ENCODE data around the gene CHSY3.

The CHSY3 gene

GRCh38 chr5:129951039-129951438 is 46.8 kb downstream of the CHSY3 start:
- no peak for DNase-seq

- no peak for DNase-seq
These were observed 54.3 kb downstream of the CHSY3 start for GRCh38 chr5:129958581-129958980.

GRCh38 chr5:129960831-129961230 is 56.6 kb downstream of the CHSY3 start:
- DNase-seq, result no peak

GRCh38 chr5:129962506-129962905 is 58.2 kb downstream of the CHSY3 start:
- DNase-seq, result no peak

- no peak for DNase-seq
These were observed 59.1 kb downstream of the CHSY3 start for GRCh38 chr5:129963359-129963758.

- DNase-seq, result no peak
These were observed 61.8 kb downstream of the CHSY3 start for GRCh38 chr5:129966071-129966470.

- DNase-seq, result no peak
These were observed 67.4 kb downstream of the CHSY3 start for GRCh38 chr5:129971714-129972113.

GRCh38 chr5:129972465-129973141 is 68.3 kb downstream of the CHSY3 start:
- DNase-seq, result no peak

GRCh38 chr5:129973716-129974426 is 69.6 kb downstream of the CHSY3 start:
- DNase-seq, result no peak

- DNase-seq, result no peak
These were observed 73.5 kb downstream of the CHSY3 start for GRCh38 chr5:129977810-129978209.

- DNase-seq, result no peak
These were observed 74.0 kb downstream of the CHSY3 start for GRCh38 chr5:129978270-129978669.

- DNase-seq, result no peak
These were observed 84.2 kb downstream of the CHSY3 start for GRCh38 chr5:129988453-129988852.

GRCh38 chr5:129991780-129992179 is 87.5 kb downstream of the CHSY3 start:
- DNase-seq, result no peak

GRCh38 chr5:129996896-129997295 is 92.6 kb downstream of the CHSY3 start:
- no peak for DNase-seq

- no peak for DNase-seq
These were observed 96.2 kb downstream of the CHSY3 start for GRCh38 chr5:130000460-130000859.

GRCh38 chr5:130002183-130002582 is 97.9 kb downstream of the CHSY3 start:
- no peak for DNase-seq

- no peak for DNase-seq
These were observed 98.6 kb downstream of the CHSY3 start for GRCh38 chr5:130002876-130003275.

GRCh38 chr5:130011986-130012385 is 107.7 kb downstream of the CHSY3 start:
- DNase-seq, result no peak

GRCh38 chr5:130017173-130017572 is 112.9 kb downstream of the CHSY3 start:
- DNase-seq, result no peak

GRCh38 chr5:130018641-130019040 is 114.4 kb downstream of the CHSY3 start:
- DNase-seq, result no peak

GRCh38 chr5:130021000-130021399 is 116.7 kb downstream of the CHSY3 start:
- DNase-seq, result no peak

GRCh38 chr5:130021876-130022275 is 117.6 kb downstream of the CHSY3 start:
- DNase-seq, result no peak

- DNase-seq, result no peak
These were observed 119.3 kb downstream of the CHSY3 start for GRCh38 chr5:130023604-130024003.

GRCh38 chr5:130024006-130024405 is 119.7 kb downstream of the CHSY3 start:
- DNase-seq, result no peak

GRCh38 chr5:130025511-130025910 is 121.2 kb downstream of the CHSY3 start:
- DNase-seq, result no peak
